A549 (cell line): ENCODE results near the gene RNASE1. TPM values are rescaled to one million over a fixed set of nuclear protein-coding genes. Genes with fewer than 3 reads are reported as not detected.

Experiments used
- ATAC-seq, 2 experiments: fragments of 200-7000 bp in 1 of 2; fragments of >200 bp in 1 of 2; cut with Nextera tagmentation in 1 of 2; cut with Tn5 transposase in 1 of 2; 3 replicates each; pipeline versions ENCODE4 v1.8.0 to v1.9.1; 2018 to 2020; ENCODE audit warnings: mild to moderate bottlenecking in 1 of 2, moderate library complexity in 1 of 2
- CTCF ChIA-PET: fragments of 300-600 bp; sonication (Branson Sonifier 250); formaldehyde crosslinking; extraction: SDS; loops from one replicate; lab custom pipeline; 2021; ENCODE audit warnings: antibody characterized with exemption, inconsistent platforms; lab: Yijun Ruan, JAX
- POLR2A ChIA-PET: fragments of 350-600 bp; formaldehyde crosslinking; extraction: SDS; loops from one replicate; lab custom pipeline; 2021; ENCODE audit warnings: antibody characterized with exemption, inconsistent platforms; lab: Yijun Ruan, JAX
- DNase-seq, 2 experiments: peaks; one replicate each; pipeline versions ENCODE4 v3.0.0 to v3.0.0-alpha.2; 2011 to 2016; ENCODE audit warnings: low read depth in 1 of 2, low spot score in 1 of 2
- FAIRE-seq: peaks from 2 replicates; lab custom pipeline; 2011; peaks lifted over from hg19 to GRCh38; lab: Jason Lieb, UNC
- H3K27ac ChIP-seq, 2 experiments: fragments of >200 bp; sonication (Bioruptor Twin); formaldehyde crosslinking; 3 replicates each; pipeline ENCODE4 v1.5.1; 2016 to 2017
- H3K4me1 ChIP-seq: fragments of >200 bp; sonication (Bioruptor Twin); formaldehyde crosslinking; 3 replicates; pipeline ENCODE4 v1.6.1; 2016
- H3K4me2 ChIP-seq: fragments of >200 bp; sonication (Bioruptor Twin); formaldehyde crosslinking; 3 replicates; pipeline ENCODE4 v1.6.1; 2016
- H3K4me3 ChIP-seq: fragments of >200 bp; sonication (Bioruptor Twin); formaldehyde crosslinking; 3 replicates; pipeline ENCODE4 v1.5.1; 2016
- H3K9me3 ChIP-seq: fragments of >200 bp; sonication (Bioruptor Twin); formaldehyde crosslinking; 3 replicates; pipeline ENCODE4 v1.6.1; 2016
- CTCF ChIP-seq: fragments of >200 bp; sonication (Bioruptor Twin); formaldehyde crosslinking; IDR thresholded peaks from 3 replicates; pipeline ENCODE4 v1.5.1; 2016
- EP300 ChIP-seq, 2 experiments: fragments of >200 bp; sonication (Bioruptor Twin); formaldehyde crosslinking; IDR thresholded peaks; 2 replicates in 1 of 2; 3 replicates in 1 of 2; pipeline ENCODE4 v1.6.1; 2016 to 2017
- FOSB ChIP-seq: fragments of 250-450 bp; sonication (Bioruptor Pico); IDR thresholded peaks from 2 replicates; pipeline ENCODE4 v1.5.0; 2020; ENCODE audit warnings: mild to moderate bottlenecking, moderate library complexity
- FOSL2 ChIP-seq, 2 experiments: fragments of 450-650 bp in 1 of 2; fragments of >200 bp in 1 of 2; sonication (Bioruptor Twin) in 1 of 2; formaldehyde crosslinking; IDR thresholded peaks; 2 replicates each; pipeline versions ENCODE4 v1.5.0 to v1.6.1; 2016 to 2020; ENCODE audit warnings: mild to moderate bottlenecking in 1 of 2, moderate library complexity in 1 of 2
- GATA3 ChIP-seq: IDR thresholded peaks from 2 replicates; pipeline ENCODE4 v1.6.1; 2012; ENCODE audit warnings: borderline replicate concordance
- HES2 ChIP-seq: fragments of >200 bp; sonication (Bioruptor Twin); formaldehyde crosslinking; IDR thresholded peaks from 2 replicates; pipeline ENCODE4 v1.6.1; 2016
- HOXB13 ChIP-seq: fragments of 250-450 bp; sonication (Bioruptor Pico); IDR thresholded peaks from 2 replicates; pipeline ENCODE4 v1.5.0; 2020; ENCODE audit warnings: low read depth, mild to moderate bottlenecking, moderate library complexity
- HOXB5 ChIP-seq: fragments of 250-450 bp; sonication (Bioruptor Pico); IDR thresholded peaks from 2 replicates; pipeline ENCODE4 v1.5.0; 2020; ENCODE audit warnings: mild to moderate bottlenecking, moderate library complexity
- JUN ChIP-seq, 2 experiments: fragments of >200 bp; sonication (Bioruptor Twin); formaldehyde crosslinking; IDR thresholded peaks; 2 replicates in 1 of 2; 3 replicates in 1 of 2; pipeline ENCODE4 v1.6.1; 2016 to 2017
- JUNB ChIP-seq: fragments of >200 bp; sonication (Bioruptor Twin); formaldehyde crosslinking; IDR thresholded peaks from 2 replicates; pipeline ENCODE4 v1.6.1; 2016
- KDM5A ChIP-seq: fragments of 200-600 bp; sonication (generic); IDR thresholded peaks from 2 replicates; pipeline ENCODE4 v1.6.1; 2016; ENCODE audit warnings: antibody characterized with exemption, mild to moderate bottlenecking
- MAFK ChIP-seq: fragments of 450-650 bp; IDR thresholded peaks from 2 replicates; pipeline ENCODE4 v1.6.1; 2014; ENCODE audit not compliant: partially characterized antibody
- MAX ChIP-seq: IDR thresholded peaks from 2 replicates; pipeline ENCODE4 v1.6.1; 2012
- MYC ChIP-seq: IDR thresholded peaks from 2 replicates; pipeline ENCODE4 v1.6.1; 2012; ENCODE audit warnings: mild to moderate bottlenecking, inconsistent platforms, low read length, improper control_type of control experiment, borderline replicate concordance
- NR3C1 ChIP-seq: fragments of >200 bp; sonication (Bioruptor Twin); formaldehyde crosslinking; IDR thresholded peaks from 3 replicates; pipeline ENCODE4 v1.6.1; 2017
- PBX3 ChIP-seq: IDR thresholded peaks from 2 replicates; pipeline ENCODE4 v1.6.1; 2012
- POLR2A ChIP-seq: IDR thresholded peaks from 2 replicates; pipeline ENCODE4 v1.6.1; 2012; ENCODE audit warnings: mild to moderate bottlenecking, low read length
- POLR2AphosphoS2 ChIP-seq: conservative IDR thresholded peaks from 2 replicates; pipeline ENCODE4 v1.6.1; 2012; ENCODE audit warnings: low read length, improper control_type of control experiment, inconsistent platforms
- RAD21 ChIP-seq, 2 experiments: fragments of >200 bp in 1 of 2; sonication (Bioruptor Twin) in 1 of 2; formaldehyde crosslinking in 1 of 2; IDR thresholded peaks in 1 of 2; conservative IDR thresholded peaks in 1 of 2; 2 replicates in 1 of 2; 3 replicates in 1 of 2; pipeline ENCODE4 v1.6.1; 2012 to 2018; ENCODE audit warnings: inconsistent platforms in 1 of 2
- RARB ChIP-seq: fragments of 250-450 bp; sonication (Bioruptor Pico); IDR thresholded peaks from 2 replicates; pipeline ENCODE4 v1.8.0; 2021; ENCODE audit warnings: mild to moderate bottlenecking, moderate library complexity
- RNF2 ChIP-seq: fragments of 200-600 bp; sonication (generic); IDR thresholded peaks from 2 replicates; pipeline ENCODE4 v1.6.1; 2016; ENCODE audit warnings: low read depth, mild to moderate bottlenecking, antibody characterized with exemption, moderate library complexity, borderline replicate concordance
- SREBF2 ChIP-seq: fragments of 450-650 bp; IDR thresholded peaks from 2 replicates; pipeline ENCODE4 v1.6.1; 2014; ENCODE audit warnings: mild to moderate bottlenecking, moderate library complexity
- USF2 ChIP-seq: fragments of 450-650 bp; IDR thresholded peaks from 2 replicates; pipeline ENCODE4 v1.6.1; 2014; ENCODE audit warnings: antibody characterized with exemption
- ZFP36 ChIP-seq: fragments of 450-650 bp; IDR thresholded peaks from 2 replicates; pipeline ENCODE4 v1.6.1; 2014; ENCODE audit warnings: borderline replicate concordance; ENCODE audit not compliant: partially characterized antibody
- WGBS: methylation state at CpG from one replicate; pipeline ENCODE4 v1.1.6; 2017; ENCODE audit errors: missing lambda C conversion rate; 5-methylcytosine and 5-hydroxymethylcytosine counted together
- polyA plus RNA-seq, 4 experiments: library from polyadenylated mRNA; depleted of rRNA in 3 of 4; stranded (reverse); fragments of >200 nt; fragmentation: RNase III in 1 of 4; extraction: RNeasy Plus Mini Kit Qiagen cat#74134 plus additional on column Dnase treatment in 1 of 4; gene quantifications; 2 replicates in 3 of 4; 3 replicates in 1 of 4; pipeline ENCODE4 v1.2.3, GENCODE V29; 2011 to 2017

RNASE1 gene
- polyA plus RNA-seq, 2 of the 4 experiments (the other 2 are of a cell fraction) = 0.13 to 1.1 TPM

- no peak for TF ChIP-seq USF2
- no peak for TF ChIP-seq HOXB13 (CRISPR knock-in tag)
- peak; percentile 89; the same call in 1 of the 2 replicates for TF ChIP-seq RARB (CRISPR knock-in tag)
- TF ChIP-seq HOXB5 (CRISPR knock-in tag) = 0 out of 2 replicates have a peak, but pooled peaks have one; percentile 1
- no peak for TF ChIP-seq POLR2A
These were observed 46.4 kb upstream of the RNASE1 start (continued) for GRCh38 chr14:20848955-20849570.

GRCh38 chr14:20848316-20848954 lies 45.8 kb upstream of the RNASE1 start:
- ATAC-seq = peak; percentile 97 to 99
- peak overlapping the region; percentile 31; the same call in 2 of the 3 replicates for H3K4me3 ChIP-seq
- H3K4me2 ChIP-seq = peak overlapping the region; percentile 97
- no peak for TF ChIP-seq HES2
- no peak for TF ChIP-seq ZFP36
- no peak for TF ChIP-seq KDM5A
- TF ChIP-seq RNF2 = no peak
- TF ChIP-seq CTCF = no peak
- no peak for TF ChIP-seq SREBF2
- no peak for TF ChIP-seq NR3C1
- peak in 1 of 2 experiments; percentile 65; a peak in 3 of 5 replicates for TF ChIP-seq JUN (IDR thresholded peaks at IDR 0.05)
- peak; percentile 73; the same call in 1 of the 2 replicates for TF ChIP-seq HOXB5 (CRISPR knock-in tag)
- TF ChIP-seq FOSL2 (IDR thresholded peaks at IDR 0.05) = peak; percentile 87
- peak; percentile 94 for TF ChIP-seq FOSL2 (CRISPR knock-in tag; IDR thresholded peaks at IDR 0.05)
- peak; percentile 60 for TF ChIP-seq MAFK
- peak; percentile 64; the same call in 1 of the 2 replicates for TF ChIP-seq PBX3
- peak; percentile 61 for TF ChIP-seq GATA3
- no peak for TF ChIP-seq FOSB (CRISPR knock-in tag)
- TF ChIP-seq POLR2AphosphoS2 = no peak
- TF ChIP-seq MAX = peak; percentile 68
- 0 out of 5 replicates have a peak, but pooled peaks of 1 of the 2 experiments have one; percentile 7 for TF ChIP-seq RAD21 (conservative IDR thresholded peaks at IDR 0.05 in 1 of 2, IDR thresholded peaks at IDR 0.05 in 1 of 2)
- TF ChIP-seq EP300 (IDR thresholded peaks at IDR 0.05) = peak; percentile 33 to 39; a peak in 1 of 5 replicates
- peak; percentile 74 for TF ChIP-seq JUNB
- TF ChIP-seq MYC = 0 out of 2 replicates have a peak, but pooled peaks have one; percentile 41
- WGBS = 0% methylated on average over 9 of the region's 9 CpGs
- peak; percentile 84 to 94 for DNase-seq
- peaks cover 40% of the 10 kb centered on the region for H3K4me1 ChIP-seq
- peak; percentile 98 for FAIRE-seq
- POLR2A ChIA-PET = interaction anchor here (0.7 to 2.5 kb wide), 6 partner anchors 12 to 167 kb away, joined by 3 to 10 read pairs (median 3); partner anchors contain the start of gene RNASE1
- no peaks in the 10 kb centered on the region for H3K9me3 ChIP-seq
- CTCF ChIA-PET = interaction anchor here (0.8 to 6.3 kb wide), 12 partner anchors 10 to 192 kb away, joined by 3 to 64 read pairs (median 6); no protein-coding TSS in a partner anchor
- H3K27ac ChIP-seq = peak overlapping the region; percentile 94 to 96
